ENCODE data around the gene FGF12.
"Not testable (repeated sequence)": the region's sequence is repeated elsewhere in the genome, so short reads cannot be mapped to it uniquely, and the experiment has no call there.

Gene FGF12

DNA sequence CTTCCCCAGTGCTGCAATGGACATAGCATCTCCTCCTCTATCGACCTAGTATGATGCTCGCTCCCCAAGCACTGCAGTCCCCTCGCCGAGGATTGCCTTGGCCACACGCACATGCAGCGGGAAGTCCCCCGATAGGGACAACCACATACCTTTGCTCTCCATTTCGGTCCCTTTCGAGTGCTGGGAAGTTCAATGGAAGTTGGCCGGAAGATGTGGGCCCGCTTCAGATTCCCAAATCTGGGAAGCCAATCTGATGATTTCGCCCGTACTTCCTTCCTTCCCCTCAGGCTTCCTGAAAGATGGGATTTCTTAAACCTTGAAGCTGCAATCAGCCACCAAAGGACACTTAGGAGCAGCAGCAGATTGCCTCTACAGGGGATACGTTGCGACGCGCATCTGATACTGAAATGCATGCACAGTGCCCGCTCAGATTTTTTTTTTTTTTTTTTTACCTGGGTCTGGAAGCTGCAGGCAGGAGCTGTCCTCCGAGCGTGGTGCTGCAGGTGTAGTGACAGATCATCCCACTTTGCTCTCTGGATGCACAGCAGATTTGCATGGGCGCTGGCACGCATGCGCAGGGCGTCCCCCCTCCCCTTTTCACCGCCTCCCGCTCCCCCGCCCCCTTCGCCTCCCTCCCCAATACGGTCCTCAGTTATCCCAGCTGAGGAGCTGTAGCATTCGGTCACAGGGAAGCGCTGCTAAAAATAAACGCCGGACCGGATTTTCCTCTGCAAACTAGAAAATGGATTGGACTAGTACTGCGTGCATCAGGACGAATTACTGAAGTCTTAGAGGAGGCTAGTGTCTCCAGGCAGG lies at the start of gene FGF12:
Gene FGF12, minus strand, starts transcription at position 510 of the 816 bp plus-strand sequence.
- no peak for DNase-seq (ENCODE audit: low read depth)

DNA sequence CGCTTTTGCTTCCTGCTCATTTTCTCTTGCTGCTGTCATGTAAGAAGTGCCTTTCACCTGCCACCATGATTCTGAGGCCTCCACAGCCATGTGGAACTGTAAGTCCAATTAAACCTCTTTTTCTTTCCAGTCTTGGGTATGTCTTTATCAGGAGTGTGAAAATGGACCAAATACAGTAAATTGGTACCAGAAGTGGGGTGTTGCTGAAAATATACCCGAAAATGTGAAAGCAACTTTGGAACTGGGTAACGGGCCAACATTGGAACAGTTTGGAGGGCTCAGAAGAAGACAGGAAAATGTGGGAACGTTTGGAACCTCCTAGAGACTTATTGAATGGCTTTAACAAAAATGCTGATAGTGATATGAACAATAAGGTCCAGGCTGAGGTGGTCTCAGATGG lies 47.0 kb upstream of the FGF12 start:
- not testable (repeated sequence) for DNase-seq (ENCODE audit: low read depth)

DNA sequence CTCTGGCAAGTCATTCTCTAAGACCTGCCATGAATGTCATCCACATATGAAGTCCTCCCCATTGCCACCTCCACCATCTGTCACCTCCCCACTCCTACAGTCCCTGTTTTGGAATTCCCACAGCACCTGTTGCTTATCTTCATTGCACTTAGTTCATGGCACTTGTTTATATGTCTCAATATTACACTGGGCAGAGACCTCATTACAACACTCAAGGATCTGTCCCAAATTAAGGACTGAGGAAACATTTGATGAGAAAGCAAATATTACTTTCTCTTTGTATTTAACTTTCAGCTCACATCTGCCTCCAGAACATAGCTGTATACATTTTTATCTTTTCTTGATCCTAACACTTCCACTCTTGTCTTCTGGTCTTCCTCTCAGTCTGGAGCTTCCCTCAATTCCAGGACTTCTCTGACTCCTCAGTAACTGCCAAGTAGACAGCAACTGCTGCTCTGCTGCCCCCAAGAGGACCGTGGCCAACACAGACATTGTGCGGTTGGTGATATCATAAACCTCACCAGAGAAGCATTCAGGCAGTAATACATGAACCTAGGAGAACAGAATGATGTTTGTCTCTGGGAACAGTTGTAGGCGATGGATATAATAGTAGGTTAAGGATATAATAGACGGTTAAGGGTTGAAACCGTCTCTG lies 45.0 kb upstream of the FGF12 start:
- DNase-seq (ENCODE audit: low read depth) = no peak

DNA sequence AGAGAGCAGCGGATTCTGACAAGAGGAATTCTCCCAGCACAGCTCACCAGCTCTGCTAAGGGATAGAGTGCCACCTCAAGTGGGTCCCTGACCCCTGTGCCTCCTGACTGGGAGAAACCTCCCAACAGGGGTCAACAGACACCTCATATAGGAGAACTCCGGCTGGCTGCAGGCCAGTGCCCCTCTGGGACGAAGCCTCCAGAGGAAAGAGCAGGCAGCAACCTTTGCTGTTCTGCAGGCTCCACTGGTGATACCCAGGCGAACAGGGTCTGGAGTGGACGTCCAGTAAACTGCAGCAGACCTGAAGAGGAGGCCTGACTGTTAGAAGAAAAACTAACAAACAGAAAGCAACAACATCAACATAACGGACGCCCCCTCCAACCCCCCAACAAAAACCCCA lies 31.3 kb upstream of the FGF12 start:
- DNase-seq (ENCODE audit: low read depth) = no peak

DNA sequence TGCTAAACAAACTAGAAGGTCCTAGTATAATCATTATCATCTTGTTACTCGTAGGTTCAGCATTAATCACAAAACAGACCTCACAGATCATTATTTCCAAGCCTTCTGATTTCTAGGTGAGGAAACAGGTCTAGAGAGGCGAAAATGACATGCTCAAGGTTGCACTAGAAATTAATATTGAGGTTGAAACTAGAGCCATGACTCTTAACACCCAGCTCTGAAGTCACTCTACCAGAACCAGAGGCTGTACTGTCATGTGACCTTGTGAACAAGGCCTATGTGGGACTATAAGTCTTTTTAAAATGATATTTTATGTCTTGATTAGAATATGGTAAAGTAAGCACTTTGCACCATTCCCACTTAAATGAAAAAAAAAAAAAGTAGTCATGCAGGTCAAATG lies 23.8 kb upstream of the FGF12 start:
- DNase-seq (ENCODE audit: low read depth) = no peak

DNA sequence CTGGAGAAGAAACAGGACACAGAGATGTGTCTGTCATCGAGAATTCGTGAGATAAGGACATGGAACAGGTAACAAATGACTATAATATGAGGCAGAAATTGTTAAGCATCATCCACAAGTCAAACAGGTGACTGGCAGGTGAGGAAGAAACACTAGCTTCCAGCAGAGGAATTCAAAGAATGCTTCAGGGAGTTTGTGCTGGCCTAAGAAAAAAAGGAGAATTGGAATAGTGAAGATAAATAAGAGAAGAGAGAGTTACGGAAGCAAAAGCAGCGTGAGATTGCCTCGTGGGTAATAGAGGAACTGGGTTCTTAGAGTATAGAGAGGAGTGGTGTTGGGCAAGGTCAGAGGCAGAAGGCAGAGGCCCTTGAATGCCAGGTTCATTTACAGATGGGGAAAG lies 22.9 kb upstream of the FGF12 start:
- no peak for DNase-seq (ENCODE audit: low read depth)

DNA sequence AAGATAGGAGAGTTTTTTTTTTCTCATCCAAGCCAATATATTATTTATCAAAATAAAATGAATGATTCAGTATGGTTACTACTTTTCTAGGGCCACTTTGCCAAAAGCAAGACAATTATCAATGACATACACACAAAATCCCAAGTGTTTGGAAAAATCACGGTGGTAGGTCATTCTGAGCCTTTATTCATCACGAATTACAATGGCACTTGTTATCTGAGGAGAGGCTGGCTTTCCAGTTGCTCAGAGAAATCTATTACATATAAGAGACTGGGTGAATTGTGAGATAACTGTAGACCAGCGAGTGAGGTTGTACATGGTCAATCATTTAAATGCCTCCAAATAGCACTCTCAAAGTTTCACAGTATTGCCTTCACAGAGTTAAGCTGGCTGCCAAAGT lies 20.4 kb upstream of the FGF12 start:
- no peak for DNase-seq (ENCODE audit: low read depth)

DNA sequence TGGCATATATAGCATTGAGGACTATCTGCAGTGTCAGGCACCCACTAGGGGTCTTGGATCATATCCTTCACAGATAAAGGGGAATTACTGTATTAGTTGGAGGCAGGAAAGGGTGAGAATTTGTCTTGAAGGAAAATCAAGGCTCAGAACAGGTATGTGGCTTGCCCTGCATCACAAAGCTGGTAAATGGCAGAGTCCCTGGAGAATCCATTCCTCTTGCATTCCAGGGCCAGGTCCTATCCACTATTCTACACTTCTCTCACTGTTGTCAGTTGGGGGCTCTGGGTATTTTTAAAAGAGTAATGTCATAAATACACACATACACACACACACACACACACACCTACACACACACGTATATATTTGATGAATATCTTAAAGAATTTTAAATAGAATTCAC lies 19.8 kb upstream of the FGF12 start:
- DNase-seq (ENCODE audit: low read depth) = no peak

DNA sequence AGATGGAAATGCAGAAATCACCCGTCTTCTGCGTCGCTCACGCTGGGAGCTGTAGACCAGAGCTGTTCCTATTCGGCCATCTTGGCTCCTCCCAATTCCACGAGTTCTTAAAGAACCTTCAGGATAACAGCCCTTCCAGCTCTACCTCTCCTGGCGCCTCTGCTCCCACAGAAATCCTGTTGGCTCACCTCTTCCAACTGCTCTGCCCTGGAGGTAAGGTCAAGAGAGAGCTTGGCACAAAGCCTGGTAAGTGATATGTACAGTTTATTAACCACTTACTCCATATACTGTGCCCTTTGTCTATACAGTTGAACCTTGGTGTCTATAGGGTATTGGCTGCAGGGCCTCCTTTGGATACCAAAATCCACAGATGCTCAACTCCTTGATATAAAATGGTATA lies 17.8 kb upstream of the FGF12 start:
- DNase-seq (ENCODE audit: low read depth) = no peak

DNA sequence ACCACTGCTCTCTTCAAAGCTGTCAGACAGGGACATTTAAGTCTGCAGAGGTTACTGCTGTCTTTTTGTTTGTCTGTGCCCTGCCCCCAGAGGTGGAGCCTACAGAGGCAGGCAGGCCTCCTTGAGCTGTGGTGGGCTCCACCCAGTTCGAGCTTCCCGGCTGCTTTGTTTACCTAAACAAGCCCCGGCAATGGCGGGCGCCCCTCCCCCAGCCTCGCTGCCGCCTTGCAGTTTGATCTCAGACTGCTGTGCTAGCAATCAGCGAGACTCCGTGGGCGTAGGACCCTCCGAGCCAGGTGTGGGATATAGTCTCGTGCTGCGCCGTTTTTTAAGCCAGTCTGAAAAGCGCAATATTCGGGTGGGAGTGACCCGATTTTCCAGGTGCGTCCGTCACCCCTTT lies 17.3 kb upstream of the FGF12 start:
- DNase-seq (ENCODE audit: low read depth) = not testable (repeated sequence)

DNA sequence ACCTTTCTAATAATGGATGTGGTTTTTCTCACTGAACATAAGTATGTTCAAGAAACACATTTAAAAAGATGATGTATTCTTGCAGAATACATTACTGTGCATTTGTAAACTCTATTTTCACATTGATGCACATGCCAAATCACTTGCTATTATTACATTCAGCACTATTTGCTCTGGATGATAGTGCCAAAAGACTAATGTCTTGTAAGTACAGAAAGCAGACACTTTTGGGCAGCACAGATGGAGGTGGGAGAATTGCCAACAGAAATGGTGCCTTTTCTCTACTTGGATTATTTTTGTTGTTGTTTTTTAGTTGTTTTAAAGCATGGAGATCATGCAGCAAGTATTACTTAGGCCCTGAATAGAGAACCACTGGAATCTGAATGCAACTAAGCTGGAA lies 10.2 kb upstream of the FGF12 start:
- no peak for DNase-seq (ENCODE audit: low read depth)

DNA sequence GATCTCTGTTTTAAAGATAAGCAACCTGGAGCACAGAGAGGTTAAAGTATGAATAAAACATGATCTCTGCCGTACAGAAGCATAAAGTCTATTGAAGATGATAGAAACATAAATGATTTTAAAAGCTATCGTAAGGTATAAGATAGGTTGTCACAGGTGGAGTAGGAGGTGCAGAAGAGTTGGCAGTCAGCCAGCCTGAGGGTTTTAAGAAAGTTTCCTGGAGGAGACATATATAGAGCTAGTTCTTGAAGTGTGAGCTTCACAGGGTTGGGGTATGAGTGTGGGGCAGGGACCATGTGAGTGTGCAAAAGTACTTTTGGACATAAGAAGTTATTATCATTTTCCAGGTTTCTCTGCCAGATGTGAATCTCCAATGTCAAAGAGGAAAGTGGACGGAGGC lies 3.9 kb upstream of the FGF12 start:
- no peak for DNase-seq (ENCODE audit: low read depth)

DNA sequence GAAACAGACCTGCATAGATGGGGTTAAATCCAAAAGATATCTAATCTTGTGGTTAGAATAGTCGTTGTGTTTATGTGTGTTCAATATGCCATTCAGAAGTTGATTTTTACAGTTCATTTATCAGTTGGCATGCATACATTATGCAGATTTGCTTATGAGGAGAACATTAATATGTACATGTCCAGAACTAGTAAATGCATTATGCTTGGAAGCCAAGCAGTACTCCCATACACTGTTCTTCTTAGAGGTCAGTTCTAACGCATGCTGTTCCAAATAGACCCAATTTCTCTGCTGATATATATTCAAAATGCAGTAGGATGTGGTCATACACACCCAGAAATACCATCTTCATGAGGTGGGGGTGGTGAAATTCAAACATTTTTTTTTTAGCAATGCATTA lies 956 bp downstream of the FGF12 start:
- no peak for DNase-seq (ENCODE audit: low read depth)

DNA sequence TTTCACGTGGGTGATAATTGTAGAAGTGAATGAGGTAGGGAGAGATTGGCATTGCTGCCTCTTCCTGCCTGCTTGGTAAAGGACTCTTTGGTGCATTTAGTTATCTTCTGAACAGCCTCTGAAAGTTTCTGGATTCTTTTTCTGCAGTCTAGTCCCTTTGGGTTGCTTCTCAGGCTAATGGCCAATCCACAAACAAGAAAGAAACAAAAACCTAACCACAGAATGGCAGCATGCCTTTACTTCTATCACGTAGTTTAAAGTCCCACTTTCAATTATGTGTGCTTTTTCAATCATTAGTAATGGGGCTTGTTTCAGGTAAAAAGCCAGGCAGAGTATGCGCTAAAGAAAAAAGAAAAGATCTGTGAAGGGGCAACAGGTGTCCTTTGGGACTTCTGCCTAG lies 7.4 kb downstream of the FGF12 start:
- no peak for DNase-seq (ENCODE audit: low read depth)

DNA sequence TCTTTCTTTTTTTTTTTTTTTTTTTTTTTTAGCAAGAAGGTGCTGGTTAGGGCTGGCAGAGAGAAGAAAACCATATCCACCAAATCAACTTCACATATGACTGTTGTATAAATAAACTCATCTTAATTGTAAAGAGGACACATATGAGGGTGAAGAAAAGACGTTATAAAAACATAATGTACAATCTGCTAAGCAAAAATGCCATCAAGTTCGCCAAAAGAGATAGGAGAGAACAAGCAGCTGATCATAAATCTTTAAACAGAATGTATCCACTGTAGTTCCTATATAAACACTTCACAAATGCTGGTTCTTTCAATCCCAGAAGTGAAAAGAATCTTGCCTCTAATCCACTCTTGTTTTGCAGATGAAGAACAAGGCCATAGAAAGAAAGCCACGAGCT lies 9.2 kb downstream of the FGF12 start:
- DNase-seq (ENCODE audit: low read depth) = no peak

DNA sequence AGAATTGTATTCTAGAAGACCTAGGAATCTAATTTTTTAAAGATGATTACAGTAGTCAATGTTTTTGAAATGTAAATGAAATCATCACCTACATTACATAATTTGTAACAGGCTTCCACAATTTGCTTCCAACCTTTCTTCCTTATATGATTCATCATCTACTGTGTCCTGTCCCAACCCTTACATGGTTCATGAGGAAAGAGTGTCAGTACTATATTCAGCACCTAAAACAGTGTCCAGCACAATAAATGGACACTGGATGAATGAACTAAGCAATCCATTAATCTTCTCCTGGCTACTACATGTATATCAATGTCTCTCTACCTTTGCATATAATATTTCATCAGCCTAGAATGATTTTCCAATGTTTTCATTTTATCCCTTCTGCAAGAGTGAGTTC lies 12.2 kb downstream of the FGF12 start:
- DNase-seq (ENCODE audit: low read depth) = no peak

DNA sequence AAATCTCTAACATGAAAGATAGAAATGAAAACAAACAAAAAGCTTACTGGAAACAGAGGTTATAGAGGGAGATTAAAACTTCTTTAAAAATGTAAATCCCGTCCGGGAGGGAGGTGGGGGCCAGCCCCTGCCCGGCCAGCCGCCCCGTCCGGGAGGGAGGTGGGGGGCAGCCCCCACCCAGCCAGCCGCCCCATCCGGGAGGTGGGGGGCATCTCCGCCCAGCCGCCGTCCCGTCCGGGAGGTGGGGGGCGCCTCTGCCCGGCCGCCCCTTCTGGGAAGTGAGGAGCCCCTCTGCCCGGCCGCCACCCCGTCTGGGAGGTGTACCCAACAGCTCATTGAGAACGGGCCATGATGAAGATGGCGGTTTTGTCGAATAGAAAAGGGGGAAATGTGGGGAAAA lies 16.2 kb downstream of the FGF12 start:
- DNase-seq (ENCODE audit: low read depth) = not testable (repeated sequence)

DNA sequence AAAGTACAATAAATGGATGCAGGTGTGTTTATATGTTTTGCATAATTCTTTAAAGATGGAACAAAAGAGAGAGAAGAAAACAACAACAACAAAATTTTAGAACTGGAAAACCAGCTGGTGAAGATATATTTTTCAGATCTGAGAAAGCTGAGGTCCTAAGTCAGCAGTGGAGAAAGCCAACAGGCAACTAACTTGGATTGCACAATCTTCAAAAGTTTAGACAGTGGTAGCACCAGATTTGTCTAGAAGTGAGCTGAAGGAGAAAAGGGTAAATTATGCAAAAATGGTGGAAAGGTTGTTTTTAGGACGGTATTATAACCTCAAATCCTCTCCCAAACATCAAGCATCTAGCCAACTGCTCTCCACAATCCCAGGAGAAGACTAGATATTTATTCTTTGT lies 17.0 kb downstream of the FGF12 start:
- no peak for DNase-seq (ENCODE audit: low read depth)

DNA sequence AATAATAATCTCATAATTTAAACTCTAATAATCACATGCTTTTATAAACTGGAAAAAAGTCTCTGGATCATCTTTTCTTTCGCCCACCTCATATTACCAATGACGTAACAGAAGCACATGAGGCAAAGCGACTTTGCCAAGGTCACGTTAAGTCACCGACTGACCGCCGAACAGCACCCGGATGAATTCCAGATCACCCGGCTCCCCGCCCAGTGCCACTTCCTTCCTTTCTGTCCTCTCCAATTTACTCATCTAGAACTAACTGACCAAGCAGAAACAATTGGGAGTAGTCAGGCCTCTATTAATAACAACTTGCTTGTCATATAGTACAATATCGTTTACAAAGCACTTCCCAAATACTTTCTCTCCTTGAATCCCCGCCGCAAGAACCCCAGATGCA lies 21.1 kb downstream of the FGF12 start:
- no peak for DNase-seq (ENCODE audit: low read depth)

DNA sequence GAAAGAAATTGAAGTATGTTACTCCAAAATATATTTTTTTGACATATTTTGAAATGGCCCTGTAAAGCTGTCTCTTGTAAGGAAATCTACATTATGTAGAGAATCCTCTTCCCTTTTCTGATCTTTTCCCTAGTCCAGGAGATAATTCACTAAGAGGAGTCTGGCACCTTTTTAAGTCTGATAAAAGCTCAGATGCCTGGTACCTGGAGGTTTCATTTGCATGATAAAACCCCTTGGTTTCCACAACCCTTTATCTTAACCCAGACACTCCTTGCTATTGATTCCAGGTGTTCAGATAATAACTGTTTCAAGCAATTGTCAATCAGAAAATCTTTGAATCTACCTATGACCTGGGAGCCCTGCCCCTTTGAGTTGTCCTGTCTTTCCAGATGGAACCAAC lies 26.5 kb downstream of the FGF12 start:
- no peak for DNase-seq (ENCODE audit: low read depth)

DNA sequence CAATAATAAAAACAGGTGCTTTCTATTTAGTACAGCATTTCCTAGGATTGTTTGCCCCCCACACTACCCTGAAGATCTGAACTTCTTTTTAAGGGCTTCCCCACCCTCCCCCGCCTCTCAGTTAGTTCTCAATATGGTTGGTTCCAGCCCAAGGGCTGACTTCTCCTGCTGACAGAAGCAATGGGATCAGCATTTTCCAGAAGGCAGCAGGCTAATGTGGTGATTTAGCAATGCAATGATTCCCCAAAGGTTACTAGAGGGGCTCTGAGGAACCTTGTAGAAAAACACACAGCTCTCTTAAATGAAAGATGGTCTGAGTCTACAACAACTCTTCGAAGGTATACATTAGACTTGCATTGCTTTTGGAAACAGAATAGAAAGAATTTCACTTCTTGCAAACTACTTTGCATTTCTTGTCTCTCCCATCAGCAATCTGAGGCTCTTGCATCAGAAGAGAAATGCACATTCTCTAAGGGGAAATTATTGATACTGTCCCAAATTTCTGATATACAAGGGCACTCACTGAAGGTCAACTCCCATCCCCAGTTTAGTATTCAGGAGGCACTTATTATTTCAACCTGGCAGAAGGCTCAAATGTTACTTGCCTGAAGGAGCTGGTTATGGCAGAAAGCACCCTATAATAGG lies 30.3 kb downstream of the FGF12 start:
- no peak for DNase-seq (ENCODE audit: low read depth)

DNA sequence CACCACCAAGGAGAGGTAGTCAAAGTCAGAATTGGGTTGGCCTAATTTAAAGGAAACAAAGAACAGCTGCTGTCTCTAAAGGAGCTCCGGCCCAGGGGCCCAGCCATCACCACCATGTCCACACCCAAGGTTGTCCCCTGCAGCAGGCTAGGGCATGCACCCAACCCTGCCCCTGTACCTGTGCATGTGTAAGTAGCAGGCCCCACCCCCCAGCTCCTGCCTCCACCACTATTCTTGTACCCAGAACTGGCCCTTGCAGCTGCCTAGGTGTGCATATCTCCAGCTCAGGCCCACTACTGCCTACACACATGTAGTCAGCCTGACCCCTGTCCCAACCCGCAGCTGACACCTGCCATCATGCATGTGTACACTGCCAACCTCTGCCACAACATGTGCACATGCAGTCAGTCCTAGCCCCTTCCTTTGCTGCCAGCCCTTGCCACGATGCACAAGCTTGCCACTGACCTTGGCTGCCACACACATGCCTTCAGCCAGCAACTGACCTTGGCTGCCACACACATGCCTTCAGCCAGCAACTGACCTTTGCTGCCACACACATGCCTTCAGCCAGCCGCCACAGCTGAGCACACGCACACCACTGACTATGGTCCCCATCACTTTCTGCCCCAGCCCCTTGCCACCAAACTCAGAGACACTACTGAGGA lies 39.7 kb downstream of the FGF12 start:
- DNase-seq (ENCODE audit: low read depth) = no peak

DNA sequence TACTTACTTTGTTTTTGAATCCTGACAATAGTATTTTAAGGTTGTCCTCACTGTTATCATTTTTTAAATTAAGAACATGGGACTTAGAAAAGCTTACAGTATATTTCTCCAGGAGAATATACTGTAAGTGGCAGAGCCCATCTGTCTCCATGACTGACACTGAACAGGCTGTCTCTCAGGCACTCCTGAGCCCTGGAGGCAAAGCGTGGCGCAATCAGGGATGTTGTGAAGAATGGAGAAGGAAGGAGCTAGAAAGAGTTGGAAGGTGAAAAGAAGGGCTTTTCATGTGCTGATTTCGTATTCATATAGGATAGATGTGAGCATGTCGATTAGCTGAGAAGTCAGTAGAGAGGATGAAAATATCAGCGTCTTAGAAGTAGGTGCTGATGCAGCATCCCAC lies 41.5 kb downstream of the FGF12 start:
- DNase-seq (ENCODE audit: low read depth) = no peak

All from activated gamma-delta T cell treated with anti-CD3 and anti-CD28 coated beads, Interleukin-2, amount 50 U/mL, for 16 hours (primary cell).